ENCODE measurements around the gene AHNAK.

Gene AHNAK

GRCh38 chr11:62487738-62488551, 58.7 kb downstream of the AHNAK start (continued):
- TF ChIP-seq TSHZ2 (CRISPR knock-in tag; IDR thresholded peaks at IDR 0.05) (no peak), ISL1 (CRISPR knock-in tag; IDR thresholded peaks at IDR 0.05) (no peak), BACH2 (CRISPR knock-in tag; IDR thresholded peaks at IDR 0.05; ENCODE audit: borderline replicate concordance) (no peak), ESRRG (CRISPR knock-in tag; IDR thresholded peaks at IDR 0.05) (no peak), ZNF565 (CRISPR knock-in tag; conservative IDR thresholded peaks at IDR 0.05; ENCODE audit: low read depth) (no peak), SNAI2 (CRISPR knock-in tag; IDR thresholded peaks at IDR 0.05) (no peak), OSR1 (CRISPR knock-in tag; IDR thresholded peaks at IDR 0.05) (no peak), PATZ1 (CRISPR knock-in tag; IDR thresholded peaks at IDR 0.05; ENCODE audit: borderline replicate concordance) (no peak), ZFP3 (CRISPR knock-in tag; IDR thresholded peaks at IDR 0.05) (no peak), CSDC2 (CRISPR knock-in tag; IDR thresholded peaks at IDR 0.05) (no peak)

- TF ChIP-seq ZNF565 (CRISPR knock-in tag; conservative IDR thresholded peaks at IDR 0.05; ENCODE audit: low read depth), result no peak
- no peak for TF ChIP-seq SNAI2 (CRISPR knock-in tag; IDR thresholded peaks at IDR 0.05)
- no peak for TF ChIP-seq ISL1 (CRISPR knock-in tag; IDR thresholded peaks at IDR 0.05)
- no peak for TF ChIP-seq ESRRG (CRISPR knock-in tag; IDR thresholded peaks at IDR 0.05)
- no peak for TF ChIP-seq POU6F1 (CRISPR knock-in tag; IDR thresholded peaks at IDR 0.05; ENCODE audit: borderline replicate concordance, low read depth)
- ATAC-seq, result no peak
Observed at GRCh38 chr11:62487136-62487535, 59.5 kb downstream of the AHNAK start.

- TF ChIP-seq ZNF8 (CRISPR knock-in tag; IDR thresholded peaks at IDR 0.05) (no peak), ARNTL (CRISPR knock-in tag; IDR thresholded peaks at IDR 0.05; ENCODE audit: borderline replicate concordance, low read depth) (no peak), CREB5 (CRISPR knock-in tag; IDR thresholded peaks at IDR 0.05; ENCODE audit: low read depth) (no peak), TOX (CRISPR knock-in tag; IDR thresholded peaks at IDR 0.05; ENCODE audit: borderline replicate concordance) (no peak), PPARA (CRISPR knock-in tag; IDR thresholded peaks at IDR 0.05; ENCODE audit: borderline replicate concordance) (no peak), CSRNP3 (CRISPR knock-in tag; IDR thresholded peaks at IDR 0.05) (no peak), PATZ1 (CRISPR knock-in tag; IDR thresholded peaks at IDR 0.05; ENCODE audit: borderline replicate concordance) (no peak), ISL1 (CRISPR knock-in tag; IDR thresholded peaks at IDR 0.05) (no peak), CSDC2 (CRISPR knock-in tag; IDR thresholded peaks at IDR 0.05) (no peak), ZC3H10 (CRISPR knock-in tag; IDR thresholded peaks at IDR 0.05) (no peak), SNAI2 (CRISPR knock-in tag; IDR thresholded peaks at IDR 0.05) (no peak), TCF4 (CRISPR knock-in tag; IDR thresholded peaks at IDR 0.05; ENCODE audit: borderline replicate concordance) (no peak), ZNF565 (CRISPR knock-in tag; conservative IDR thresholded peaks at IDR 0.05; ENCODE audit: low read depth) (no peak), ZFP30 (CRISPR knock-in tag; IDR thresholded peaks at IDR 0.05) (no peak)
- ATAC-seq, result no peak
Observed at GRCh38 chr11:62484352-62484751, 62.3 kb downstream of the AHNAK start.

Measured in SK-N-SH treated with all-trans-retinoic acid at 6 μM for 48 hours (cell line).